Fibroblast of peridontal ligament (primary cell): ENCODE data around the gene HACL1.

Experiments used
- DNase-seq: peaks from one replicate; pipeline ENCODE4 v3.0.0-alpha.2; 2010; ENCODE audit errors: extremely low read depth

HACL1 gene

DNA sequence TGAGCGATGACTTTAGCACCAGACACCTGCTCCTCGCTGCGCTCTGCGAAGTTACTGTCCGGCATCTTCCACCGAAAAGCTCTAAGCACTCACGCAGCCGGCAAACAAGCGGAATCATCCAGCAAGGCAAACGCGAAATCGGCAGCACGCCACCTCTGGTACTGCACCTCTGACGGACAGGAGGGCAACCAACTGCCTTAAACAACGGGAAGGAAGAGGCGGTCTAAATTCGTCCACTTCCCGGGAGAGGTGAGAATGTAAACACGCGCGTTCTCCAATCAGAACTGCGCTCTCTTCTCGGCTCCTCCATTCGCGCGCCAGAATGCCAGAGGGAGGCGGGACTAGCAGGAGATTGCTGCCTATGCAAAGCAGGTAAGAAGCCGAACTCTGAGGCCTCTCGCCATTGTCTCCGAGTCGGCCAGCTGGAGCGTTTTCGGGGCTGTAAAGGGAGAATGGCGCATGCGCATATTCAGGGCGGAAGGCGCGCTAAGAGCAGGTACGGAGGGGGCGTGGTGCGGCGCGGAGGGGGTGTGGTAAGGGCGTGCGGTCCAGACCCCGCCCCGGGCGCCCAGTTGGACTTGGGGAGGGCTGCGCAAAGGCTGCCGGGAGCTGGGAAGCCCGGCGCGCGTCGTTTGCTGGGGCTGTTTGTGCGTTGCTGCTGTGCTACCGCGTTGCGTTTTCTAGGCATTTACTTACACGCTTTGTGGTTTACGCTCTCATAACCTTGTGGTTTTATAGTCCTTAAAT, at the start of gene HACL1, which contains the start of gene BTD:
Gene HACL1 (minus strand): TSS at position 171 of the 747 bp plus-strand sequence. CDS start 106 bp downstream, at position 65.
Gene BTD (plus strand): TSS at position 347 of the 747 bp plus-strand sequence. CDS start 33,695 bp downstream, outside the sequence.
- DNase-seq = peak; percentile 99

GRCh38 chr3:15649858-15650257, 48.5 kb upstream of the HACL1 start:
- no peak for DNase-seq

- no peak for DNase-seq
These were observed 48.0 kb upstream of the HACL1 start for GRCh38 chr3:15649341-15649740.

- DNase-seq = peak; percentile 98
These were observed 46.3 kb upstream of the HACL1 start for GRCh38 chr3:15647611-15648167.

GRCh38 chr3:15646851-15647511, 45.6 kb upstream of the HACL1 start:
- peak; percentile 100 for DNase-seq

DNA sequence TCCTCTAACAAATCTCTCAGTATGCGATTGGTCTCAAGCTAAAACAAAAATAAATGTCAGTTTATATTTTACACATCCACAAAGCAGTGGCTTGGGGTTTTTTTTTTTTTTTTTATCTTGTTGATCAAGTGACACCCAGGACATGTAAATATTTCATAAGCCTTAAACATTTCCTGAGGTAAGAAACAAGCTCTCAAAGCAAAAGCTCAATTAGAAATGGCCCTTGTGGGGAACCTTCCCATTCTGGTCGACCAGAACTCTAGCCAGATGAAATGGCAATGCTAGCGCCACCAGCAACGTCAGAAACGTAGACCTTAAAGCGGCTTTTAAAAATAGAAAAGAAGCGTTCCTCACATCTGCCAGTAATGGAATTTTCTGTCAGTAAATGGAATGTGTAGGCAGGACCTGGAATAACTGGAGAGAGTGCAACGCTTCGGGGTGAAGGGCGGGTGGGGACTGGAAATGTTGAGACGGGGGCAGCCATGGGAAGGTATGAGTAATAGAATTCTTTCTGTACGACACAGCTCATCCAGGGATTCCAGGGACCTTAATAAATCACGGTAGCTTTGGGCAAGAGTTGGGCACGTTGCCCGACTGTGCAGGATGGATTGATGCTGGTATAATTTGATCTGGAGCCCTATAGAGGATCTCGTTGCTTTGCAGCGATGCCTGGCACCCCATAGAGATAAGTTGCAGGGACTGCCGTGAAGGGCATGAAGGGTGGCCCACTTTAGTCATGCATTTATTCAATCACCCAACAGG, 44.6 kb upstream of the HACL1 start:
- DNase-seq = peak; percentile 84

DNA sequence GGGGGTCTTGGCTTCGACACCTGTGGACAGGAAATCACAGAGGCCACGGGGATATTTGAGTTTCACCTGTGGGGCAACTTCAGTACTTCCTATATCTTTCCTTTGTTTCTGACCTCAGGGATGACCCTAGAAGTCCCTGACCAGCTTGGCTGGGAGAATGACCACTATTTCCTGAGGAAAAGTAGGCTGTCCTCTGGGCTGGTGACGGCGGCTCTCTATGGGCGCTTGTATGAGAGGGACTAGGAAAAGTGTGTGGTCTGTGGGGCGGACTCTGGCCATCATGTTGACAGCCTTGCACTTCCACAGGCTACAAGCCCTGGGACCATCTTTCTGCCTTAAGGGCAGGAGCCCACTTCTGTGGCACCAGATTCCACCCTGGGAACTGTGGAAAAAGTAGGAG, 43.9 kb upstream of the HACL1 start:
- no peak for DNase-seq

GRCh38 chr3:15638891-15639262, 37.5 kb upstream of the HACL1 start:
- peak; percentile 38 for DNase-seq

- peak; percentile 42 for DNase-seq
These were observed 37.0 kb upstream of the HACL1 start for GRCh38 chr3:15638193-15638890.

DNA sequence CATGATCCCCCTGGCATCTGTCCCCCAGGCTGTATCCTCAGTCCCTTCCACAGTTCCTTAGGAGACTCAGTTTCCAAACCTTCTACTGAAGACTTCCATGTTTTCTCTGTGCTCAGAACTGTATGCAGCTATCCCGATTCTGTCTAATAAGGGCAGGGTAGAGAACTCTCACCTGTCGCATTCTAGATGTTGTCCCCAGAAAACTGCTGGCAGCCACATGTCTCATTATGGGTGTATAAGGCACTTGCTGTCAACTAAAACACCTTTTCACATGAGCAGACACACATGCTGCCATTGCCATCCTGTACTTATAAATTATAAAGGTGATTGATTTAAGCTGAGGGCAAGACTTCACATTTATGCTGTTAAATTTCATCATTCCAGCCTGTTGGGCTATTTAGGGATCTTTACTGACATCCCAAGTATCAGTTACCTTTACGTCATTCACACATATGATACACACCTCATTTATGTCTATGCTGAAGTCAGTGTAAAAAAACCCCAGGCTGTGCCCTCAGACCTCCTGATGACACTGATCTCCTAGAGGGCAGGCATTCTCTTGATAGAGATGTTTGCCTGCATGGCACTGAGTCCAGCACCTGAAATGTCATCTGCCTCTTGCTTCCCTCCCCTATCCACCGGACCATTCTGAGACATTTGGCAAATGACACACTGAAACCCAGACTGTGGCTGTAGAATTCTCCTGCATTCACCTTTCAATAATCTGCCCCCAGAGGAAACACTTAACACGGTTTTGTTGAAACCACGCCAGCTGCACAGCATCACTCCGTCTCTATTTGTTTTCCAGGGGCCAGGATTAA, 36.0 kb upstream of the HACL1 start:
- DNase-seq = no peak

DNA sequence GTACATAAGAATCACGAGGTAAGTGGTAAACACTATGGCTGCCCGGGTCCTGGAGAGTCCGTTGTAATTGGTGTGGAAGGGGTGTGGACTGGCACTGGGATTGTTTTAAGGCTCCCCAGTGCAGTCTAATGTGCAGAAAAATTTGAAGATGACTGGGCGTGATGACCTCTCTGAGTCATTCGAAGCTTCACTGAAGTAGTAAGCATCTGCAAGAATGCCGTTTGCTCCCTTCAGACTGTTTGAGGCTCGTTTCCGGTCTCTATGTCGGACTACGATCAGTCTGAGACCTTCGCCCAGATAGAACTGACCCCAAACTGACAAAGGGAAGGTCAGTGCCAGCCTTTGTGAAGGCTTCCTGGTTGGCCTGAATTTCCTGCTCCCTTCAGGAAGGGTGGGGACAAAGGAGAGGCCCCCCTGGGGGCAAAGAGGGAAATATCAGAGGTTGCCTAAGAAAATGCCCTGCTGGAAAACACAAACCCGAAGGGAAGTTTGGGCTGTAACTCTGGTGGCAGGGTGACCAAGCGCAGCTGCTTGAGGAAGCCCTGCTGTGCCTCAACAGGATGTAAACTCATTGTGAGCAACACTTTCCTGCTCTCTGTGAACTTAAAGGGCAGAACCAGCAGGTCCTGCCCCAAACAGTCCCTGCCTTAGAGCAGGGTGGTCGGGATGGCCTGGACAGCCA, 34.8 kb upstream of the HACL1 start:
- peak; percentile 93 for DNase-seq

- peak; percentile 73 for DNase-seq
These were observed 33.8 kb upstream of the HACL1 start for GRCh38 chr3:15635121-15635661.

GRCh38 chr3:15634671-15635070, 33.3 kb upstream of the HACL1 start:
- no peak for DNase-seq

DNA sequence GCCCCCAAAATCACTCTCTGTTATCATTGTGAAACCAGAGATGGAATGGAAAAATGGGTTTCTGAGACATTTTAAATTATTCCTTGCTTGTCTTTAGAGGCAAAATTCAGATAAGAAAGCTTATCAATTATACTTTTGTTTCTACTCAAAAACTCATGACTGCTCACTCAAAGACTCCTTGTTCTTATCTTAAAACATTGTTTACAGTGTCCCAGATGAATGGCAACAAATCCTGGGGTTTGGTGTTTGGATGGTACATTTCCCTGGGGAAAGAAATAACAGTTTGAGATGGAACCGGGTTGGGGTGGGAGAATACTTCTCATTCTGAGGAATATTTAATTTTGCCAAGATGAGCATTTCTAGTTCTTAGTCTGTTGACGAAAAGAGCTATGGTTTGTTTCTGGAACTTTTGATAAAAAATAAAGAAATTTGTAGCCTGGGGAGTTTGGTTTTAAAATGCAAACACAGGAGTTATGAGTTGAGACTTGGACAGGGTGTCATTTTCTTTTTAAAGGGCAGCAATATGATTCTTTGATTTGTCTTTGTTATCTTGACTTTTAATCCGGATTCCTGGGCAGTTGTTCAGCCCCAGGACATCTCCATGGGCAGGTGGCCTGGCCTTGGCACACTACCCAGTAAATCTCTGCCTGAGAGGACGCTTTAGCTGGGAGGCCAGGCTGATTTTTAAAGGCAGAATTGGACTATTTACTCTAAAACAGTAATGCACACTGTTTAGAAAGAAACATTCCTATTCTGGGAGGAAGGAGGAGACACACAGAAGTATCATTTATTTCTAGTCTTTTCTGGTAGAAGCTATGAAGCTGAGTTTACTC, 32.6 kb upstream of the HACL1 start:
- DNase-seq = peak; percentile 59

DNA sequence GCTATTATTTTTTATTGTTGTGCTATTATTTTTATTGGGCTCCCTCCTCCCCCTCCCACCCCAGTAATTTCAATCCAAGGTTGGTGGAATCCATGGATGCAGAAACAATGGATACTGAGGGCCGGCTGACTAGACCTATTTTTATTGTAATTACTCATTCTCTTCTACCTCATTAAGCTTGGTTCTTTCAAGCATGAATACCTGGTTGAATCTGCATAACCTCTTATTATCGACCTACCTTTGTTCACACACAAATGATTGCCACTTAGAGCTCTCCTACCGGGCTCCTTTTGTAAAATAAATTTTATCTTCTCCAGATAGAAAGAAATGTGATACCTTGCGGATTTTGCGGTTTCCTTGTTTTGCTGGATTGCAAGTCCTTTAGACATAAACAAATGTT, 31.8 kb upstream of the HACL1 start:
- no peak for DNase-seq

- no peak for DNase-seq
These were observed 30.8 kb upstream of the HACL1 start for GRCh38 chr3:15632212-15632580.

- DNase-seq = no peak
These were observed 30.2 kb upstream of the HACL1 start for GRCh38 chr3:15631426-15632211.
